ENCODE data around the gene USP53.

GRCh38 chr4:119304431-119304830 lies 91.9 kb downstream of the USP53 start:
- TF ChIP-seq CTCF (IDR thresholded peaks at IDR 0.05) (no peak), TAF1 (IDR thresholded peaks at IDR 0.05; ENCODE audit: borderline replicate concordance, low read depth, low read length) (no peak), USF1 (IDR thresholded peaks at IDR 0.05; ENCODE audit: borderline replicate concordance, low read depth) (no peak), MXI1 (IDR thresholded peaks at IDR 0.05; ENCODE audit: low read depth, low read length) (no peak), EP300 (IDR thresholded peaks at IDR 0.05; ENCODE audit: borderline replicate concordance in 1 of 2, low read depth in 1 of 2, low read length in 1 of 2) (no peak), ELF1 (IDR thresholded peaks at IDR 0.05) (no peak), ZBTB33 (IDR thresholded peaks at IDR 0.05; ENCODE audit: borderline replicate concordance, low read depth) (no peak), POLR2AphosphoS5 (IDR thresholded peaks at IDR 0.05; ENCODE audit: low read depth, low read length) (no peak)

Measured in SK-N-SH (cell line).